Stimulated activated naive CD4-positive, alpha-beta T cell (primary cell): ENCODE results near the gene BEND3.
"Not testable (repeated sequence)": the region's sequence is repeated elsewhere in the genome, so short reads cannot be mapped to it uniquely, and the experiment has no call there.

Source experiments
- DNase-seq, 6 experiments: peaks; one replicate each; lab custom pipeline; 2025; lab: John Stamatoyannopoulos, UW

Gene BEND3

DNA sequence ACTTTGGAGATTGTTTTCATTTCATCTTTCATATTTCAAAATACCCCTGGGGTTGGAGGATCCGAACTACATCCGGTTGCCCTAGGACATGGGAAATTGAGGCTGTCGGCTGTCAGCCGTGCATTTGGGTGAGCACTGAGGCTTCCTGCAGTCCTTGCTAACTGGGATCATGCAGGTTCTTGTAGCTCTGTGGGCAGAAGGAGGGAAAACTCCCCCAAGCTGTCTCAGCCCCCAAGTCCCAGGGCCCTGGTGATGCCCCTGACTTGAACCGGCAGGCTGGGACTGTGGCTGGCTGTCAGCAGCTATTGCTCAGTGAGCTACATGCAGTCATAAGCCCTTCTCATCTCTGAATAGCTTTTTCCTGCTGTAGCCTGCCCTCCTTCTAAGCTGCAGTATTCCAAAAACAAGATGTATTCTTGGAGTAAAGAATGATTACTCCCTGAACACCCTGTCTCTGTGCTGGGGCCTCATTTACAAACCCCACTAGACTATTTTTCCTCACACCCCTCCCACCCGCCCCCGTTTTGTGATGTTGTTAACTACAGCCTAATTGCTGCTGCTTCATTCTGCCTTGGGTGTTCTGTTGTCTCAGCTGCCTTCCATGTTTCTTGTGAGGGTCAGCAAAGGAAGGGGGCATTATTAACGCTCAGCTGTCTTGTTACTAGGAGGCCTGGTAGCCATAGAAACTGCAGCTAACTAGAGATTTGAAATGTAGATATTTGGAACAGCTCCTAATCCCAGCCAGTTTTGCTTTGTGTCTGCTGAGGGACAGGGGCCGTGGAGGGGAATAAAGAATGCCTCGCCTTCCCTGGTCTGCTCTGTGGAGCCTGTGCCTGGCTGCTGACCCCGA lies 69.3 kb downstream of the BEND3 start:
- no peak for DNase-seq

DNA sequence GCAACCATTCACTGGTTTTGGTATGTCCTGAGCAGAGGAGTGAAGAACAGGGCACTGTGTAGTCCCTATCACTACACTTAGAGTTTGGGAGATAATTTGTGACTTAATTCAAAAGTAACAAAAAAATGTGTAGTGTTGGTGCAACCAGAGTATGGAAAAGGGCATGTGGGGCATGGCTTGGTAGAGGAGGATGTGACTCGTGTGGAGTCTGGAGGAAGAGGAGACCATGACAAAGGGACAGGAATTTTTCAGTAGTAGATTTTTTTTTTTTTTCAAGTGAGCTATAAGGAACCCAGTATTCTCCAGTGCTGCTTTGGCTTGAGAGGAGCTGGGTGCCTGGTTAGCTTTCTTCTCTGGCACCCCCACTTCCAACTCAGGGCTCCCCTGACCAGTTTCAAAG lies 82.2 kb downstream of the BEND3 start:
- no peak for DNase-seq

DNA sequence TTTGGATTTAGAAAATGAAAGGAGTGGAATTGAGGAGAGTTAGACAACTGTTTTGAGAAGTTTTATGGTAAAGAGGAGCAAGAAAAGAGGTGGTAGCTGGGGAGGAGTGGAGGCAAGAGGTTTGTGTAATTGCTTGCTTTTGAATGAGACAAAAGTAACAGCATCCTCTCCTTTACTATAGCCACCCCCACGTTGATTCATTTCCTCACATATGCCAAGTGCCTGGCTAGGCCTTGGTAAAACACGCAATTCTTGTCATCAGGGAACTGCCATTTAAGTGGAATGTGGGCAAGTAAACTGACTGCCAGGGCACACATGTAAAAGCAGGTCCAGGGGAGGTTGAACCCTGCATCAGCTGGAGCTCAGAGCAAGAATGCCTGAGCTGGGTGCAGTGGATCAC lies 83.3 kb downstream of the BEND3 start:
- no peak for DNase-seq

DNA sequence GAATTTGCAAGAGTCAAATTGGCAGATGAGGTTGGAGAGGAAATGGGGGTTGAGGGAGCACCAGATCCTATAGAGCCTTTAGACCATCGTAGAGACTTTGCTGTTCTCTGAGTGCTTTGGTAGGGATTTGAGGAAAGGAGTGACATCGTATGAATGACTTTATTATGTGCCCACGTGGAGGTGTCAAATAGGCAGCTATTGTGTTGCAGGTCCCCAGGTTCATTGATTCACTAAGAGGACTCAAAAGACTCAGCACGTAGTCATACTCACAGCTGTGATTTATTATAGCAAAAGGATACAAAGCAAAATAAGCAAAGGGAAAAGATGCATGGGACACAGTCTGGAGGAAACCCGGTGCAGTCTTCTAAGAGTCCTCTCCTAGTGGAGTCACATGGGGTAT lies 85.2 kb downstream of the BEND3 start:
- DNase-seq: no peak

DNA sequence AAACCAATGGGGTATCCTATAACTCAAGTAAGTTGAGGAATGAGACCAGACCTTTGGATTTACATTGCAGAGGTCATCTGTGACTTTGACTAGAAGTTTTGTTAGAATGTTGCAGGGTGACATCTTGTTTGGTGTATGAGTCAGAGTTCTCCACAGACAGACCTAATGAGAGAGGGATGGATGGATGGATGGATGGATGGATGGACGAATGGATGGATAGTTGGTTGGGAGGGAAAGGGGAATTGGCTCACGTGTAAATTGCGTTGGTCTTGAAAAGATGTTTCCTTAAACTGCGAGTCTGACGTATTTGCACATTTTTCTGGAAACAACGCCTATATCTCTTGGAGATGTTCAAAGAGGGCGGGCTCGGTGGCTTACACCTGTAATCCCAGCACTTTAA lies 88.3 kb downstream of the BEND3 start:
- no peak for DNase-seq

DNA sequence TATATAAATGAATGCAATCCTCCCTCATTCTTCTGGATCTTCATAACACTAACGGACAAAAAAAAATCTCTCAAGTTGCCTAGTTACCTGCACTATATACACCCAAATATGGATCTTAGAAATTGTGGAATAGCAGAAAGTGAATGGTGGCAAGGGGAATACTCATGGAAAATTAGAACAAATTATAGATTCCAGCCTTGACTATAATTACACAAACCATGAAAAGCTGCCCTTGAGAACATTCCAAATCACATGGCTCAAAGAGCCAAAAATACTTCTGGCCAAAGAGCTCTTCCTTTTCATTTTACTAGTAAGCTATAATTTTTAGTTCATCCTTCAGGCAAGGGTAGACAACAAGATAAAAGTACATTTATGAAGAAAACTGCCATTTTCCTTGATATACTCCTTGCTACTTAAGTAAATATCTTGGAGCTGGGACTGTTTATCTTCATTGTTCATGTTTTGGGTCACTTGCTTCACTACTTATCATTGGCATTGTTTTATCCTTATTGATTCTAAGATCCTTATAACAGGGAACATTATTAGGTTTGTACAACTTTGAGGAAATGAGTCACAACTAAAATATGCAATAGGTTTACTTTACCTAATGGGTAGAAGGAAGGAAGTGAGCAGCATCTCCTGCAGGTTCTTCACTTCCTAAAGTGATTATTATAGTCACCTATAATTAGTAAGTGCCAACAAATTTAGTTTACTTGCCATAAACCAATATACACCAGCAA lies 93.7 kb downstream of the BEND3 start:
- DNase-seq: no peak

DNA sequence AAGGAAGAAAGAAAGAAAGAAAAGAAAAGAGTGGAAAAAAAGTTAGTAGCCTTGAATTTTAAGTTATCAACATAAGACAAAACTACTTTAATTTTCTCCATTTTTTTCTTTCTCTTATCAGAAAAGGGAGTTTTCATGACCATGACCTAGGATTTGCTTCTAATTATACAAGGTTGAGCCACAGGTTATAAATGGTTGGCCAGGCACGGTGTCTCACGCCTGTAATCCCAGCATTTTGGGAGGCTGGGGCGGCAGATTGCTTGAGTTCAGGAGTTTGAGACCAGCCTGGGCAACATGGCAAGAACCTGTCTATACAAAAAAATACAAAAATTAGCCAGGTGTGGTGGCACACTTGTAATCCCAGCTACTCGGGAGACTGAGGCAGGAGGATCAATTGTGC lies 95.1 kb downstream of the BEND3 start:
- DNase-seq: no peak

DNA sequence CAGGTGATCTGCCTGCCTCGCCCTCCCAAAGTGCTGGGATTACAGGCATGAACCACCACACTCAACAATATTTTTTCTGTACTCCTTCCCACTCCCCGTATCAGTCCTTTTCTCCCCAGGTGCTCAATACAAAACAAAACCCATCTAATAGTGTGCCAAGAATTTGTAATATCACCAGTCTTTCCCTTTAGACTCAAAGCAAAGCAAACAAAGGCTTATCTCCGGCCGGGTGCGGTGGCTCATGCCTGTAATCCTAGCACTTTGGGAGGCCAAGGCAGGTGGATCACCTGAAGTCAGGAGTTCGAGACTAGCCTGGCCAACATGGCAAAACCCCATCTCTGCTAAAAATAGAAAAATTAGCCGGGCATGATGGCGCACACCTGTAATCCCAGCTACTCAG lies 95.7 kb downstream of the BEND3 start:
- not testable (repeated sequence) for DNase-seq

DNA sequence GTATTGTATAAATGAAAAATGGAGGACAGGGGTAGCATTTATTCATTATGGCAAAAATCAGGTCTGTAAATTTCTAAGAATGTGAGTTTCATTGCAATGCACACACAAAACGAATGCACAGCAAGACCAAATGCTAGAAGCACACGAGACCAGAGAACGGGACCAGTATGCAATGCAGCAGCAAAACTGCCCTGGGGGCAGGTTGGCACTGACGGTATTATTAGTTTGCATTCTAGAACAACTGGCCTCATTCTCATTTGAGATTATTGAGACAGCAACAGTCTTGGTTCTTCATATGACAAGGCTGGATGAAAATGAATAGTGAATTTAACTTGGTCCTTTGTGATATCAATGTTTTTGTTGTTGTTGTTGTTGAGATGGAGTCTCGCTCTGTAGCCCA lies 96.3 kb downstream of the BEND3 start:
- DNase-seq: no peak
